Stomach (tissue), 9 donors: ENCODE results near the gene NTN1. TPM values are rescaled to one million over a fixed set of nuclear protein-coding genes. Genes with fewer than 3 reads are reported as not detected.

Experiments
- DNase-seq, 2 donors: peaks; one replicate each; pipeline versions ENCODE4 v3.0.0 to v3.0.0-alpha.2; 2013 to 2019
- H3K27ac ChIP-seq, 5 donors: fragments of 200-600 bp in 4 of 5; sonication (generic) in 4 of 5; one replicate each; pipeline ENCODE4 v1.5.1; 2013 to 2019; ENCODE audit warnings: mild to moderate bottlenecking in 1 of 5, moderate library complexity in 1 of 5
- H3K27me3 ChIP-seq, 3 donors: fragments of 200-600 bp; sonication (generic); one replicate each; pipeline ENCODE4 v1.5.1; 2017 to 2019; ENCODE audit warnings: mixed run types in 1 of 3
- H3K36me3 ChIP-seq, 4 donors: fragments of 200-600 bp; sonication (generic); 1 replicate in 3 of 4; 2 replicates in 1 of 4; pipeline ENCODE4 v1.5.1; 2016 to 2019
- H3K4me1 ChIP-seq, 4 donors: fragments of 200-600 bp; sonication (generic); one replicate each; pipeline ENCODE4 v1.5.1; 2016 to 2019
- H3K4me3 ChIP-seq, 4 donors: fragments of 200-600 bp; sonication (generic) in 3 of 4; one replicate each; pipeline ENCODE4 v1.5.1; 2016 to 2019; ENCODE audit warnings: mild to moderate bottlenecking in 1 of 4
- H3K9me3 ChIP-seq, 4 donors: fragments of 200-600 bp; sonication (generic); one replicate each; pipeline ENCODE4 v1.5.1; 2016 to 2019
- EP300 ChIP-seq: sonication (generic); formaldehyde crosslinking; IDR thresholded peaks from one replicate; pipeline ENCODE4 v1.6.1; 2017; ENCODE audit warnings: antibody characterized with exemption
- POLR2A ChIP-seq, 4 donors: fragments of 450-650 bp; IDR thresholded peaks; one replicate each; pipeline ENCODE4 v1.6.1; 2016; ENCODE audit warnings: antibody characterized with exemption in 4 of 4, control low read depth in 2 of 4, mild to moderate bottlenecking in 1 of 4, moderate library complexity in 1 of 4
- POLR2AphosphoS5 ChIP-seq, 3 donors: sonication (generic); formaldehyde crosslinking; IDR thresholded peaks; one replicate each; pipeline ENCODE4 v1.6.1; 2016; ENCODE audit warnings: antibody characterized with exemption in 3 of 3
- WGBS, 5 donors: extraction: QIAGEN DNeasy Blood & Tissue Kit in 3 of 5; methylation state at CpG; one replicate each; pipeline versions ENCODE4 v1.1.5 to v1.1.7; 2013 to 2018; 5-methylcytosine and 5-hydroxymethylcytosine counted together
- intact Hi-C: fragments of 100-400 bp; cut with DNase I; formaldehyde crosslinking; loops from one replicate; pipeline ENCODE4 v1.15.1; 2023; ENCODE audit warnings: low total_unique reads
- polyA plus RNA-seq, 3 donors: library from polyadenylated mRNA; stranded (reverse); fragments of 200-250 nt; gene quantifications; one replicate each; pipeline ENCODE4 v1.2.3, GENCODE V29; 2013
- total RNA-seq, 5 donors: library from RNA; depleted of rRNA; stranded (reverse); fragments of >200 nt; gene quantifications; one replicate each; pipeline versions ENCODE4 v1.1.0 to v1.2.3, GENCODE V29; 2014 to 2016
- TF ChIP-seq, protein P1 (sequence below), 7 experiments: fragments of 450-650 bp in 4 of 7; fragments of 200-600 bp in 3 of 7; sonication (generic) in 3 of 7; IDR thresholded peaks; one replicate each; pipeline ENCODE4 v1.5.1; 2016 to 2019; ENCODE audit warnings: antibody characterized with exemption in 7 of 7, control low read depth in 2 of 7, mild to moderate bottlenecking in 1 of 7
- donor health status: healthy with polysubstance abuse.
- donor health status: Bipolar disorder and iron deficiency.
- donor health status: healthy.

NTN1 gene
- total and polyA plus RNA-seq, 8 donors, result 2.9 to 56.2 (median 9.0) TPM

- no peaks in the 10 kb centered on the region for H3K36me3 ChIP-seq
- no peak overlapping the region for H3K27ac ChIP-seq
- H3K9me3 ChIP-seq, result no peaks in the 10 kb centered on the region
- no peak overlapping the region for H3K4me3 ChIP-seq
- TF ChIP-seq EP300, result no peak
- TF ChIP-seq, protein P1, sequence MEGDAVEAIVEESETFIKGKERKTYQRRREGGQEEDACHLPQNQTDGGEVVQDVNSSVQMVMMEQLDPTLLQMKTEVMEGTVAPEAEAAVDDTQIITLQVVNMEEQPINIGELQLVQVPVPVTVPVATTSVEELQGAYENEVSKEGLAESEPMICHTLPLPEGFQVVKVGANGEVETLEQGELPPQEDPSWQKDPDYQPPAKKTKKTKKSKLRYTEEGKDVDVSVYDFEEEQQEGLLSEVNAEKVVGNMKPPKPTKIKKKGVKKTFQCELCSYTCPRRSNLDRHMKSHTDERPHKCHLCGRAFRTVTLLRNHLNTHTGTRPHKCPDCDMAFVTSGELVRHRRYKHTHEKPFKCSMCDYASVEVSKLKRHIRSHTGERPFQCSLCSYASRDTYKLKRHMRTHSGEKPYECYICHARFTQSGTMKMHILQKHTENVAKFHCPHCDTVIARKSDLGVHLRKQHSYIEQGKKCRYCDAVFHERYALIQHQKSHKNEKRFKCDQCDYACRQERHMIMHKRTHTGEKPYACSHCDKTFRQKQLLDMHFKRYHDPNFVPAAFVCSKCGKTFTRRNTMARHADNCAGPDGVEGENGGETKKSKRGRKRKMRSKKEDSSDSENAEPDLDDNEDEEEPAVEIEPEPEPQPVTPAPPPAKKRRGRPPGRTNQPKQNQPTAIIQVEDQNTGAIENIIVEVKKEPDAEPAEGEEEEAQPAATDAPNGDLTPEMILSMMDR (IDR thresholded peaks at IDR 0.05), result no peak
- WGBS, 5 donors, result 90 to 98% (median 93%) methylated on average over 10 of the region's 10 CpGs
- no peaks in the 10 kb centered on the region for H3K27me3 ChIP-seq
- H3K4me1 ChIP-seq, result peaks cover 5 to 26% (median 14%) of the 10 kb centered on the region in 4 donors
- DNase-seq, result no peak
- intact Hi-C loops, result no loop called here
Measured at GRCh38 chr17:9208381-9209105, 187.2 kb downstream of the NTN1 start.

DNA sequence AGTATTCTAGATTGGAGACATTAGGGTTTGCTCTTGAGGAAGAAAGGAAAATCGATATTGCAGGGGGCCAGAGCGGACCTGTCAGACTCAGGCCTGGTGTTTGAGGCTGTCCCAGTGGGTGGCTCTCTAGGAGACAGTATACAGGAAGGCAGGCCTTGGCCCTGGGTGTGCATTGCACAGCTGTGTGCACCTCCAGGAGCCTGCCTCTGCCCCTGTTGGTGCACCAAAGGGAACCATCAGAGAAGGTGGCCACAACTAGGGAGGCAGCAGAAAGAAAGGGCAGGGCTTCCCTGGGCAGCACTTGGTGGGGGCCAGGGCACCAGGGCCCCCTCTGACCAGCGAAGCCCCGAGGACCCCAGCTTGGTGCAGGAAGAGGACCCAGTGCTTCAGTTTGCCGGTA is 188.0 kb downstream of the NTN1 start:
- TF ChIP-seq, protein P1 (IDR thresholded peaks at IDR 0.05), result no peak
- TF ChIP-seq POLR2A (IDR thresholded peaks at IDR 0.05) (no peak), POLR2AphosphoS5 (IDR thresholded peaks at IDR 0.05) (no peak), EP300 (no peak)
- WGBS, 5 donors, result 85 to 97% (median 93%) methylated on average over 5 of the region's 5 CpGs

DNA sequence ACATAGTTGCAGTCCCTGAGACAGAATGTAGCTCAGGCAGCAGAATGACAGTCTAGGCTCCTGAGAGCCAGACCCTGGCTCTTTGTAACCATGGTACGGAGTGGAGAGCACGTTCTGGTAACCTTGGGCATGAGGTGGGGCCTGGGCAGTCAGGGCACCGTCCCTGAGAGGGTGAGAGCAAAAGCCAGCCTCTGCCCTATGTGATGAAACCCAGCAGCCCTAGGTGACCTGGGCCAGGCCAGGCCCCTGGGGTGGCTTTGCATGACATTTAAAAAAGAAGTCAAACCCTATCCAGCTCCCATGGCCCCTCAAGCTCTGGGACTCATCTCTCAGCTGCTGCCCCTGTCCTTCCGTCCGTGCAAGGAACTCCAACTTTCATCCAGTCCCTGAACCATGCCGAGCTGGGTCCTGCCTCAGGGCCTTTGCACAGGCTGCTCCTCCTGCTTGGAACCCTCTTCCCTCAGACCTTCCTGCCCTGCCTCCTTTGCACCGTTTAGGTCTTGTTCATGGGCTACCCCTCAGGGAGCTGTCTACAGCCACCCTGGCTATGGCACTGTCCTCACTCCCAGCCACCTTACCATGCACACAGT is 188.6 kb downstream of the NTN1 start:
- Histone ChIP-seq H3K36me3 (no peaks in the 10 kb centered on the region), H3K27ac (no peak overlapping the region), H3K9me3 (peaks cover 0 to under 1% (median 0%) of the 10 kb centered on the region in 4 donors), H3K4me3 (no peak overlapping the region), H3K4me1 (peaks cover 5 to 26% (median 14%) of the 10 kb centered on the region in 4 donors), H3K27me3 (no peaks in the 10 kb centered on the region)
- intact Hi-C loops, result no loop called here
- TF ChIP-seq POLR2A (IDR thresholded peaks at IDR 0.05) (no peak), POLR2AphosphoS5 (IDR thresholded peaks at IDR 0.05) (no peak), EP300 (no peak)
- TF ChIP-seq, protein P1 (IDR thresholded peaks at IDR 0.05), result no peak
- 72 to 86% (median 81%) methylated on average over 7 of the region's 7 CpGs for WGBS, 5 donors
- DNase-seq, result no peak

More for the DNA sequence above, 188.0 kb downstream of the NTN1 start:
- Histone ChIP-seq H3K4me3 (no peak overlapping the region), H3K27me3 (no peaks in the 10 kb centered on the region), H3K27ac (no peak overlapping the region), H3K4me1 (peaks cover 5 to 26% (median 14%) of the 10 kb centered on the region in 4 donors), H3K36me3 (no peaks in the 10 kb centered on the region), H3K9me3 (no peaks in the 10 kb centered on the region)
- intact Hi-C loops, result no loop called here
- no peak for DNase-seq

DNA sequence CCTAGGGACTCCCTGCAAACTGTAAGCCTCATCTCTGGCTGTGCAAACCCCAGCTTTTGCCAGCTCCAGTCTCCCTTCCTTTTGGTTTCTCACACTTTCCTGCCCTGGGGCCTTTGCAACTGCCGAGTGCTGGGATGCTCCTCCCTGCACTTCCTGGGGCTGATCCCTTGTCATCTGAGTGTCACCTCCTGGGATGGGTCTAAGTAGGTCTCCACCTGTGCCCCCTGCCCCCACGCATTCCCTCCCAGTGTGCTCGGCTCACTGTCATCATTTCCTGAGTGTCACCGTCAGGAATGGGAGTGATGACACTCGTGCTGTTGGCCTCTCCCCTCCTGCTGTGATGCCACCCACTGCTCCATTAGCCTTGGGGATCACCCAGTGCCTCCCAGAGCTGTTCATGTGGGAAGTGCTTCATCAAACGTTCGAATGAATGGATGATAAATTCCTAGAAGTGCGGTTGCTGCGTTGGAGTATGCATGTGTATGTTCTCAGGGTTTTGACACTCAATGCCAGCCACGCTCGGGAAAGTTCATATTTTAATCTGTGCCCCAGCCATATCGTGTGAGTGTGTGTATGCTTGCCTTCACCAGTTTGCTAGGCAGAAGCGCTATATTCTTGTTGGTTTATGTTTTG is 189.9 kb downstream of the NTN1 start:
- H3K4me3 ChIP-seq, result no peak overlapping the region
- no peak for TF ChIP-seq POLR2AphosphoS5 (IDR thresholded peaks at IDR 0.05)
- no peak for TF ChIP-seq POLR2A (IDR thresholded peaks at IDR 0.05)
- TF ChIP-seq, protein P1 (IDR thresholded peaks at IDR 0.05), result no peak
- no peak for TF ChIP-seq EP300
- H3K4me1 ChIP-seq, result peaks cover 3 to 13% (median 10%) of the 10 kb centered on the region in 4 donors
- DNase-seq, result no peak
- no peaks in the 10 kb centered on the region for H3K27me3 ChIP-seq
- WGBS, 5 donors, result 78 to 86% (median 83%) methylated on average over 13 of the region's 13 CpGs
- no peak overlapping the region for H3K27ac ChIP-seq
- intact Hi-C loops, result no loop called here
- no peaks in the 10 kb centered on the region for H3K36me3 ChIP-seq
- H3K9me3 ChIP-seq, result peaks cover 5 to 14% (median 11%) of the 10 kb centered on the region in 4 donors
